Measurements from ENCODE around the gene NPBWR2. TPM values are rescaled to one million over a fixed set of nuclear protein-coding genes. Genes with fewer than 3 reads are reported as not detected.

The NPBWR2 gene
- total and polyA plus RNA-seq, 4 donors, result not detected

DNA sequence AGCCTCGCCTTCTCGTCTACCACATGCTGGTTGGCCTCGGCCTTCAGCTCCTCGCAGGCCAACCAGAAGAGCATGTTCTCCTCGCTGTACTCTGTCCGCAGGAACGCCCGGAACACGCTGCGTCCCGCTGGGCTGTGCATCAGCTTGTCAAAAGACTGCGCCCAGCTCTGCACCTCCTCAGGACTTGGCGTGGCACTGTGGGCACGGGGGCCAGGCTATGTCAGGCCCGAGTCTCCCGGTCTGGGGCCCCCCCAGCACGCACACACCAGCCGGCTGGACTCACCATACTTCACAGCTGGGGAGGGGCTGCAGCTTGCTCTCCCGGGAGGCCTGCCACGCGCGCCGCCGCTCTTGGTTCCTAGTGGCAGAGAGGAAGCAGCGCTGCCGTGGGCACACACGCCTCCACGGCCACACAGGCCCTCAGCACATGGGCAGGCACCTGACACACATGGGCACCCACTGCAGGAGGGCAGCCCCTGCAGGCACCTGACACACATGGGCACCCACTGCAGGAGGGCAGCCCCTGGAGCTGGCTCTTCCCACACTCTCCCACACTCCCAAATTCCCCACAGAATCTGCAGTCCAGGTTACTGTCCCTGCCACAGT, 33.1 kb downstream of the NPBWR2 start:
- Histone ChIP-seq H3K27me3 (ENCODE audit: control insufficient read depth, insufficient read depth, low read length) (no peaks in the 10 kb centered on the region), H3K36me3 (ENCODE audit: control insufficient read depth, insufficient read depth, low read length) (peaks cover 80% of the 10 kb centered on the region), H3K27ac (ENCODE audit: low read depth, low read length) (no peak overlapping the region), H3K4me3 (ENCODE audit: low read depth, low read length) (no peak overlapping the region), H3K9me3 (ENCODE audit: control insufficient read depth, insufficient read depth, low read length) (no peaks in the 10 kb centered on the region), H3K4me1 (ENCODE audit: control insufficient read depth, insufficient read depth, low read length) (peaks cover 28% of the 10 kb centered on the region)
- WGBS (ENCODE audit: insufficient coverage), result 86% methylated on average over 28 of the region's 28 CpGs
- DNase-seq (ENCODE audit: low read depth in 4 of 6, low spot score in 6 of 6), result no peak

DNA sequence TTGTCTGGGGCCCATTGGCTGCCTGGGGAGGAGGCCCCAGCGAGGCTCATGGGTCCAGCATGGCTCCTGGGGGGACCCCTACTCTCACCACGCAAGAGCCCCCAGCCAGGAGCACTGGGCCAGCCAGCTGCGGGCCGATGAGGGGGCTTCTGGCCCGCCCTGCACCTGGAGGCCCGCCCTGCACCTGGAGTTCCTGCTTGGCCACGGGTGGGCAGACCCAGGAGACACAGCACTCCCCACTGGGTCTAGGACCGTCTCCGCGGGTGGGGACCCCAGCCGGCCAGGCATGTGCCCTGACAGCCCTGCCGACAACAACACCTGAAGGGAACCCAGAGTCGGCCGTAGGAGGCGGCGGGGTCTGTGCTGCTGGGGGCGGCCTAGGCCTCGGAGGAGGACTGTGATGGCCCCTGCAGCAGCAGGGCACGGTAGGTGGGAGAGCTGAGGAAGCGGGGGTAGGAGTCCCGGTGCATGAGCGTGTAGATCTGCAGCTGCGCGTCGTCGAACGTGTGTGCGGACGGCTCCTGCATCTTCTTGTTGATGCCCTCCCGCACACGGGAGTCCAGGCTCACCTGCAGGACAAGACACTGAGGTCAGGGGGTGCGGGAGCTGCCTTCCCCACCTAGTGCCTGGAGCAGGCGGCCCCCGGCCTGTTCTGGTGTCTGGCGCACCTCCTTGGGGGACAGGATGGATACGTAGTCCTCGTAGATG, 33.7 kb downstream of the NPBWR2 start:
- no peak overlapping the region for H3K4me3 ChIP-seq (ENCODE audit: low read depth, low read length)
- no peaks in the 10 kb centered on the region for H3K27me3 ChIP-seq (ENCODE audit: control insufficient read depth, insufficient read depth, low read length)
- H3K36me3 ChIP-seq (ENCODE audit: control insufficient read depth, insufficient read depth, low read length), result peaks cover 87% of the 10 kb centered on the region
- 88% methylated on average over 33 of the region's 37 CpGs for WGBS (ENCODE audit: insufficient coverage)
- DNase-seq (ENCODE audit: low read depth in 4 of 6, low spot score in 6 of 6), result no peak
- no peaks in the 10 kb centered on the region for H3K9me3 ChIP-seq (ENCODE audit: control insufficient read depth, insufficient read depth, low read length)
- no peak overlapping the region for H3K27ac ChIP-seq (ENCODE audit: low read depth, low read length)
- H3K4me1 ChIP-seq (ENCODE audit: control insufficient read depth, insufficient read depth, low read length), result peaks cover 22% of the 10 kb centered on the region

- Histone ChIP-seq H3K4me3 (ENCODE audit: low read depth, low read length) (no peak overlapping the region), H3K27me3 (ENCODE audit: control insufficient read depth, insufficient read depth, low read length) (no peaks in the 10 kb centered on the region), H3K27ac (ENCODE audit: low read depth, low read length) (no peak overlapping the region), H3K4me1 (ENCODE audit: control insufficient read depth, insufficient read depth, low read length) (peaks cover 13% of the 10 kb centered on the region), H3K9me3 (ENCODE audit: control insufficient read depth, insufficient read depth, low read length) (no peaks in the 10 kb centered on the region), H3K36me3 (ENCODE audit: control insufficient read depth, insufficient read depth, low read length) (peaks cover 94% of the 10 kb centered on the region)
- no peak for DNase-seq (ENCODE audit: low read depth in 4 of 6, low spot score in 6 of 6)
- WGBS (ENCODE audit: insufficient coverage), result 92% methylated on average over 10 of the region's 14 CpGs
Observed at GRCh38 chr20:64072498-64073063, 34.8 kb downstream of the NPBWR2 start.

GRCh38 chr20:64071341-64072332, 35.7 kb downstream of the NPBWR2 start:
- no peaks in the 10 kb centered on the region for H3K9me3 ChIP-seq (ENCODE audit: control insufficient read depth, insufficient read depth, low read length)

DNA sequence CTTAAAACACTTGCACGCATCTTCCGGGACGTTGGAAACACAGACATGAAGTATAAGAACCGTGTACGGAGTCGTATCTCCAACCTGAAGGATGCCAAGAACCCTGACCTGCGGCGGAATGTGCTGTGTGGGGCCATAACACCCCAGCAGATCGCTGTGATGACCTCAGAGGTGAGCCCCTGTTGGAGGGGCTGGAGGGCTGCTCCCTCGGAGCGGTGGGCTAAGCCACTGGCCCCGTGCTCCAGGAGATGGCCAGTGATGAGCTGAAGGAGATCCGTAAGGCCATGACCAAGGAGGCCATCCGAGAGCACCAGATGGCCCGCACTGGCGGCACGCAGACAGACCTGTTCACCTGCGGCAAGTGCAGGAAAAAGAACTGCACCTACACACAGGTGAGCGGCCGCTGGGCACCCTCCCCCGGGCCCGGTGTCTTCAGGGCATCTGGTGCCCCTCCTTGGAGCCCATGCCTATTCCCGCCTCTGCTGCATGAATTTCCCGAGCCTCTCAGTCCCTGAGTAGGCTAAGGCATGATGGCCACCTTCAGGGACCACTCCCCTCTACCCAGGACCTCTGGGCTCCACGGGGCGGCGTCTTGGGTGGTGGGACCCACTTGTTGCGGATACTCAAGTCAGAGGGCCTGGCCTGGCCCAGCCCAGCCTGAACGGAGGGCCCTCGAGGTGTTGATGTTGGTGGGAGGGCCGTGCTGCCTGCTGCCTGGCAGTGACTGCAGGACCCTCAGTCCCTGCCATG, 36.9 kb downstream of the NPBWR2 start:
- Histone ChIP-seq H3K9me3 (ENCODE audit: control insufficient read depth, insufficient read depth, low read length) (no peaks in the 10 kb centered on the region), H3K27me3 (ENCODE audit: control insufficient read depth, insufficient read depth, low read length) (no peaks in the 10 kb centered on the region), H3K36me3 (ENCODE audit: control insufficient read depth, insufficient read depth, low read length) (peaks cover 96% of the 10 kb centered on the region), H3K4me3 (ENCODE audit: low read depth, low read length) (no peak overlapping the region), H3K27ac (ENCODE audit: low read depth, low read length) (no peak overlapping the region), H3K4me1 (ENCODE audit: control insufficient read depth, insufficient read depth, low read length) (peaks cover 15% of the 10 kb centered on the region)
- WGBS (ENCODE audit: insufficient coverage), result 95% methylated on average over 30 of the region's 31 CpGs
- DNase-seq (ENCODE audit: low read depth in 4 of 6, low spot score in 6 of 6), result no peak

More at GRCh38 chr20:64071341-64072332, 35.7 kb downstream of the NPBWR2 start:
- Histone ChIP-seq H3K4me3 (ENCODE audit: low read depth, low read length) (no peak overlapping the region), H3K36me3 (ENCODE audit: control insufficient read depth, insufficient read depth, low read length) (peaks cover 97% of the 10 kb centered on the region), H3K27ac (ENCODE audit: low read depth, low read length) (no peak overlapping the region), H3K4me1 (ENCODE audit: control insufficient read depth, insufficient read depth, low read length) (peaks cover 13% of the 10 kb centered on the region), H3K27me3 (ENCODE audit: control insufficient read depth, insufficient read depth, low read length) (no peaks in the 10 kb centered on the region)
- DNase-seq (ENCODE audit: low read depth in 4 of 6, low spot score in 6 of 6), result no peak
- 87% methylated on average over 28 of the region's 30 CpGs for WGBS (ENCODE audit: insufficient coverage)

DNA sequence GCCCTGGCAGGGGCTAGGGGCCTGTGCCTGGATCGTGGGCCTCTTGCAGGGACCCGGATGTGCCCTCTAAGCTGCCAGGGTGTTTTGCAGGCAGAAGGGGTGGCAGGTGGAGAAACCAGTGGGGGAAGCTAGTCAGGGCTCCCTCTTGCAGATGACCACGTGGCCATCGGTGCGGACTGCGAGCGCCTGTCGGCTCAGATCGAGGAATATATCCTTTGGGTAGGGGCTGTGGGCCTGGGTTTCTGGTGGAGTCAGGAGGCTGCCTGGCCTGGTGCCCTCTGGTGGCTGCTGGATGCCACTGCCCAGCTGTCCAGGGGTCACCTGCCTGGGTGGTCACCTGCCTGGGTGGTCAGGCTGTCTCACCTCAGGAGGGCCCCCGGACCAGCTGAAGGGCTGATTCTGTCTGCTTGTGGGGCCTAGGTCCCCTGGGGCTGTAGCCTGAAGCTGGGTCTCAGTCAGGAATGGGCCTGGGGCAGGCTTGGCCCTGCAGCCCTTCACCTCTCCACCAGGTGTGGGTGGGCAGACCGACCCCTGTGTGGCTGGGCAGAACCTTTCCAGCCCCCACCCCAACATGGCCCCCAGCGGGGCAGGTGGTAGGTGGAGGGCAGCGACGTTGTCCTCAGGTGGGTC, 37.6 kb downstream of the NPBWR2 start:
- Histone ChIP-seq H3K4me3 (ENCODE audit: low read depth, low read length) (no peak overlapping the region), H3K4me1 (ENCODE audit: control insufficient read depth, insufficient read depth, low read length) (peaks cover 20% of the 10 kb centered on the region), H3K9me3 (ENCODE audit: control insufficient read depth, insufficient read depth, low read length) (no peaks in the 10 kb centered on the region), H3K36me3 (ENCODE audit: control insufficient read depth, insufficient read depth, low read length) (peaks cover 93% of the 10 kb centered on the region), H3K27me3 (ENCODE audit: control insufficient read depth, insufficient read depth, low read length) (no peaks in the 10 kb centered on the region), H3K27ac (ENCODE audit: low read depth, low read length) (no peak overlapping the region)
- DNase-seq (ENCODE audit: low read depth in 4 of 6, low spot score in 6 of 6), result peak in 1 of 6 donors; percentile 45
- 50% methylated on average over 13 of the region's 14 CpGs for WGBS (ENCODE audit: insufficient coverage)

- WGBS (ENCODE audit: insufficient coverage), result 90% methylated on average over 20 of the region's 20 CpGs
Observed at GRCh38 chr20:64069209-64069613, 38.2 kb downstream of the NPBWR2 start.

DNA sequence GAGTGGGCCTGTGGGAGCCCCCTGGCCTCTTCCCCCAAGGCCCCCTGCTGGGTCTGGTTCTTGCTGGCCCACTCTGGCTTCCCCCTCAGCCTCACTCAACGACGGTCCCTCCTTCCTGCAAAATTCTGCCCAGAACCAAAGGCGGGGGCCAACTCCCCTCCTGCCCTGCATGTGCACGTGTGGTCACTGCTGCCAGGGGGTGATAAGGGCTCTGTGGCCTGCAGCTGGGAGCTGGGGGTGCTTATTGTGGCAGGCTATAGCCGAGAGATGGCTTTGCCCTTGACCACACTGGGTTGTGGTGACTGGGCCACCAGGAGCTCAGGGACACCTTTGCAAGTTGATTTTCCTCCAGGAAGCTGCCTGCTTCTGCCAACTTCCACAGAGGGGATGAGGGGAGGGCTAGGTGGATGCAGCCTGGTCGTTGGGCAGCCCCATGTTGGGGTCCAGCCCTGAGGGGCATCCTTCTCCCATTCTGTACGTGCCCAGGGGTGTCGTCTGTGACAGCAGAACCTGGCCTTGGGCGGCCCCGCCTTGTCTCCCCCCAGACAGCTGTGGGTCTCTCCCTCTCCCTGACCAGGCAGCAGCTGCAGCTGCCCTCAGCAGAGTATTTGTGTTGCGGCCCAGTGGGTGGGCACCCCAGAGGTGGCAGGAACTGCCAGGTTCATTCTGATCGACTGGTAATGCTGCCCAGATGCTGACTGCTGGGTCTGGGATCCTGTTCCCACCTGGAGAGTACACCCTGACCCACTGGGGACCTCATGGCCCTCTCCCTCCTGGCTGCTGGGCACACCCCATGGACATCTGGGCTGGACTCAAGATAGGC, 38.8 kb downstream of the NPBWR2 start:
- Histone ChIP-seq H3K4me3 (ENCODE audit: low read depth, low read length) (no peak overlapping the region), H3K9me3 (ENCODE audit: control insufficient read depth, insufficient read depth, low read length) (no peaks in the 10 kb centered on the region), H3K36me3 (ENCODE audit: control insufficient read depth, insufficient read depth, low read length) (peaks cover 88% of the 10 kb centered on the region), H3K4me1 (ENCODE audit: control insufficient read depth, insufficient read depth, low read length) (peaks cover 31% of the 10 kb centered on the region), H3K27me3 (ENCODE audit: control insufficient read depth, insufficient read depth, low read length) (no peaks in the 10 kb centered on the region), H3K27ac (ENCODE audit: low read depth, low read length) (no peak overlapping the region)
- WGBS (ENCODE audit: insufficient coverage), result 78% methylated on average over 9 of the region's 12 CpGs
- DNase-seq (ENCODE audit: low read depth in 4 of 6, low spot score in 6 of 6), result no peak

More at GRCh38 chr20:64069209-64069613, 38.2 kb downstream of the NPBWR2 start:
- DNase-seq (ENCODE audit: low read depth in 4 of 6, low spot score in 6 of 6), result no peak
- Histone ChIP-seq H3K27ac (ENCODE audit: low read depth, low read length) (no peak overlapping the region), H3K4me3 (ENCODE audit: low read depth, low read length) (no peak overlapping the region), H3K9me3 (ENCODE audit: control insufficient read depth, insufficient read depth, low read length) (no peaks in the 10 kb centered on the region), H3K27me3 (ENCODE audit: control insufficient read depth, insufficient read depth, low read length) (no peaks in the 10 kb centered on the region), H3K36me3 (ENCODE audit: control insufficient read depth, insufficient read depth, low read length) (peaks cover 92% of the 10 kb centered on the region), H3K4me1 (ENCODE audit: control insufficient read depth, insufficient read depth, low read length) (peaks cover 25% of the 10 kb centered on the region)
